Left ventricle myocardium inferior (tissue), 1 donor: ENCODE results near the gene HMGN3. TPM values are rescaled to one million over a fixed set of nuclear protein-coding genes. Genes with fewer than 3 reads are reported as not detected.

Source experiments
- DNase-seq: peaks from one replicate; pipeline ENCODE4 v3.0.0-alpha.2; 2020
- H3K27ac ChIP-seq: fragments of 200-600 bp; replicated peaks from 2 replicates; pipeline ENCODE4 v1.8.0; 2021
- H3K27me3 ChIP-seq: fragments of 200-600 bp; 2 replicates; pipeline ENCODE4 v1.8.0; 2021; ENCODE audit warnings: low read depth
- H3K36me3 ChIP-seq: fragments of 200-600 bp; 2 replicates; pipeline ENCODE4 v1.8.0; 2021
- H3K4me1 ChIP-seq: fragments of 200-600 bp; 2 replicates; pipeline ENCODE4 v1.8.0; 2021
- H3K4me3 ChIP-seq: fragments of 200-600 bp; 2 replicates; pipeline ENCODE4 v1.8.0; 2021; ENCODE audit warnings: mild to moderate bottlenecking, moderate library complexity
- H3K9me3 ChIP-seq: fragments of 200-600 bp; replicated peaks from 2 replicates; pipeline ENCODE4 v1.8.0; 2021
- CTCF ChIP-seq: fragments of 200-600 bp; IDR thresholded peaks from 2 replicates; pipeline ENCODE4 v1.8.0; 2021; ENCODE audit warnings: antibody characterized with exemption, mild to moderate bottlenecking, borderline replicate concordance
- intact Hi-C: fragments of 100-400 bp; cut with micrococcal nuclease; formaldehyde crosslinking; loops from one replicate; pipeline ENCODE4 v1.11.0; 2022
- total RNA-seq: library from RNA; stranded (reverse); fragmentation: NEBNext Ultra II Directional; extraction: Animal tissue kit (Norgen Biotek cat#: 25700); gene quantifications from one replicate; pipeline ENCODE4 v1.2.1, GENCODE V29; 2021
- donor health status: DM: no; HTN: yes; CAD: no; lungs with severe emphysema.

HMGN3 gene
- total RNA-seq, 1 donor from 2014 or later: 168 TPM

- TF ChIP-seq CTCF: no peak
- H3K4me3 ChIP-seq: no peak overlapping the region
- no peaks in the 10 kb centered on the region for H3K27me3 ChIP-seq
- intact Hi-C loops: no loop called here
- no peaks in the 10 kb centered on the region for H3K36me3 ChIP-seq
- H3K9me3 ChIP-seq: no peaks in the 10 kb centered on the region
- H3K4me1 ChIP-seq: no peaks in the 10 kb centered on the region
- H3K27ac ChIP-seq: no peak overlapping the region
- no peak for DNase-seq
These were observed 65.8 kb downstream of the HMGN3 start for GRCh38 chr6:79168695-79168980.

- no peak for TF ChIP-seq CTCF
- Histone ChIP-seq H3K9me3 (no peaks in the 10 kb centered on the region), H3K27me3 (no peaks in the 10 kb centered on the region), H3K4me1 (no peaks in the 10 kb centered on the region), H3K4me3 (no peak overlapping the region), H3K36me3 (no peaks in the 10 kb centered on the region), H3K27ac (no peak overlapping the region)
- intact Hi-C loops: no loop called here
- DNase-seq: no peak
These were observed 66.4 kb downstream of the HMGN3 start for GRCh38 chr6:79167931-79168694.

- intact Hi-C loops: no loop called here
- no peak for TF ChIP-seq CTCF
- Histone ChIP-seq H3K27ac (no peak overlapping the region), H3K4me3 (no peak overlapping the region), H3K4me1 (no peaks in the 10 kb centered on the region), H3K27me3 (no peaks in the 10 kb centered on the region), H3K36me3 (no peaks in the 10 kb centered on the region), H3K9me3 (no peaks in the 10 kb centered on the region)
- no peak for DNase-seq
These were observed 74.6 kb downstream of the HMGN3 start for GRCh38 chr6:79159846-79160245.

GRCh38 chr6:79158856-79159516 is 75.5 kb downstream of the HMGN3 start:
- Histone ChIP-seq H3K36me3 (no peaks in the 10 kb centered on the region), H3K27me3 (no peaks in the 10 kb centered on the region), H3K4me1 (no peaks in the 10 kb centered on the region), H3K4me3 (no peak overlapping the region), H3K27ac (no peak overlapping the region), H3K9me3 (no peaks in the 10 kb centered on the region)
- no peak for DNase-seq
- TF ChIP-seq CTCF: no peak
- intact Hi-C loops: no loop called here

GRCh38 chr6:79157961-79158644 is 76.4 kb downstream of the HMGN3 start:
- Histone ChIP-seq H3K27me3 (no peaks in the 10 kb centered on the region), H3K27ac (no peak overlapping the region), H3K4me3 (no peak overlapping the region), H3K9me3 (no peaks in the 10 kb centered on the region), H3K36me3 (no peaks in the 10 kb centered on the region), H3K4me1 (no peaks in the 10 kb centered on the region)
- no peak for TF ChIP-seq CTCF
- intact Hi-C loops: no loop called here
- DNase-seq: no peak
